Left kidney (tissue), 2 donors: ENCODE measurements around the gene PNPLA7. TPM values are rescaled to one million over a fixed set of nuclear protein-coding genes. Genes with fewer than 3 reads are reported as not detected.
"Not testable (repeated sequence)": the region's sequence is repeated elsewhere in the genome, so short reads cannot be mapped to it uniquely, and the experiment has no call there.

Experiments used
- DNase-seq: peaks from one replicate; pipeline ENCODE4 v3.0.0-alpha.2; 2013
- polyA plus RNA-seq: library from polyadenylated mRNA; unstranded; fragments of 120-200 nt; gene quantifications from one replicate; pipeline ENCODE4 v1.2.1, GENCODE V29; 2013; ENCODE audit not compliant: insufficient read length

Gene PNPLA7
- polyA plus RNA-seq, 1 donor, result 3.7 TPM

GRCh38 chr9:137515338-137515724 is 34.9 kb downstream of the PNPLA7 start:
- no peak for DNase-seq

GRCh38 chr9:137514691-137515337 is 35.4 kb downstream of the PNPLA7 start:
- no peak for DNase-seq

- DNase-seq, result not testable (repeated sequence)
Measured at GRCh38 chr9:137513801-137514570, 36.2 kb downstream of the PNPLA7 start.

- DNase-seq, result not testable (repeated sequence)
Measured at GRCh38 chr9:137513136-137513535, 37.1 kb downstream of the PNPLA7 start.

- DNase-seq, result no peak
Measured at GRCh38 chr9:137511758-137512463, 38.3 kb downstream of the PNPLA7 start.

- not testable (repeated sequence) for DNase-seq
Measured at GRCh38 chr9:137511126-137511525, 39.1 kb downstream of the PNPLA7 start.

GRCh38 chr9:137509198-137509597 is 41.0 kb downstream of the PNPLA7 start:
- no peak for DNase-seq

- DNase-seq, result no peak
Measured at GRCh38 chr9:137506702-137507171, 43.5 kb downstream of the PNPLA7 start.

- DNase-seq, result no peak
Measured at GRCh38 chr9:137506274-137506673, 43.9 kb downstream of the PNPLA7 start.

GRCh38 chr9:137505421-137506140 is 44.6 kb downstream of the PNPLA7 start:
- DNase-seq, result no peak

- DNase-seq, result no peak
Measured at GRCh38 chr9:137504432-137504777, 45.8 kb downstream of the PNPLA7 start.

- DNase-seq, result no peak
Measured at GRCh38 chr9:137502008-137502911, 47.9 kb downstream of the PNPLA7 start.

GRCh38 chr9:137501457-137501856 is 48.7 kb downstream of the PNPLA7 start:
- no peak for DNase-seq

GRCh38 chr9:137500666-137501397 is 49.4 kb downstream of the PNPLA7 start:
- DNase-seq, result no peak

GRCh38 chr9:137499858-137500661 is 50.1 kb downstream of the PNPLA7 start:
- no peak for DNase-seq

- DNase-seq, result no peak
Measured at GRCh38 chr9:137499416-137499815, 50.8 kb downstream of the PNPLA7 start.

GRCh38 chr9:137498720-137499150 is 51.5 kb downstream of the PNPLA7 start:
- no peak for DNase-seq

GRCh38 chr9:137497921-137498719 is 52.1 kb downstream of the PNPLA7 start:
- DNase-seq, result no peak
